TTC549 (cell line): Measurements from ENCODE around the gene ABCB9.
A peak's percentile ranks its signal among the peaks of the same experiment; 100 is the strongest.

Source experiments
- FAIRE-seq: peaks from 2 replicates; lab custom pipeline; 2012; peaks lifted over from hg19 to GRCh38; lab: Jason Lieb, UNC

Gene ABCB9

GRCh38 chr12:122981587-122982476 is 15.6 kb upstream of the ABCB9 start:
- no peak for FAIRE-seq

- no peak for FAIRE-seq
Observed at GRCh38 chr12:122981036-122981471, 14.8 kb upstream of the ABCB9 start.

DNA sequence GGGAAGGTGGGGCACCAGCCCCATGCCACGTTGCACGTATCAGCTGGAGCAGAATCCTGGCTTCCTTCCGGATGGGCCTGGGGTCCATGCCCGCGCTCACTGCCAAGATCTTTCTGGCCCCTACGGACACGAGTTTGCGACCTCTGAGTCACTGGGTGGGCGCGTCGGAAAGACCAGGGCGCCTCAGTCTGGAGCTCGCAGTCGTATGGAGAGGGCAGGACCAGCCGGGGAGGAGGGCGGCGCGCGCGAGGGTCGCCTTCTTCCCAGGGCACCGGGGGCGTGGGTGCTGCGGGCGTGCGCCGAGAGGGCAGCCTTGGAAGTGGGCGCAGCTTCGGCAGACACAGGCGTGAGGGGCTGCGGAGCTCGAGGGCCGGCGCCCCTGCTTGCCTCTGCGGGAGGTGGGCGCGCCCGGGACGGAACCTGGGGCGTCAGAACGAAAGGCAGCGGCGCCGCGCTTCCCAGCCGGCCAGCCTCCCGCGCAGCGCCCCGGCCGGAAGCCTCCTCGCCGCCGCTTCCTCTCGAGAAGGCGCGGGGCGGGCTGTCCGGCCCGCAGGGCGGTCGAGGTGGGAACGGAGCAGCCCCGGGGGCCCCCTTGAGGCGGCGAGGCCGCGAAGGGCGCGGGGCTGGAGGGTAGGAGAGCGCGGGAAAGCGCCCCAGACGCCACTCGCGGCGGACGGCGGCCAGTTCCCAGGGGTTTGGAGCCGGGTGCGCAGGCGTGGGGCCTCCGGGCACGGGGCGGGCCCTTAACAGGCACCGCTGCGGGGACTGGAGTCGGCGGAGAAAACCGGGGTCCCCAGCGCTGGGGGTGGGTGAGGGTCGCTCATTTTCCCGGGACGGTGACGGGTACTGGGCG is 14.1 kb upstream of the ABCB9 start, which contains the start of gene ARL6IP4:
TSS of gene ARL6IP4 (plus strand) at position 499 of the 853 bp plus-strand sequence. CDS start 459 bp downstream, outside the sequence.
- FAIRE-seq, result no peak

DNA sequence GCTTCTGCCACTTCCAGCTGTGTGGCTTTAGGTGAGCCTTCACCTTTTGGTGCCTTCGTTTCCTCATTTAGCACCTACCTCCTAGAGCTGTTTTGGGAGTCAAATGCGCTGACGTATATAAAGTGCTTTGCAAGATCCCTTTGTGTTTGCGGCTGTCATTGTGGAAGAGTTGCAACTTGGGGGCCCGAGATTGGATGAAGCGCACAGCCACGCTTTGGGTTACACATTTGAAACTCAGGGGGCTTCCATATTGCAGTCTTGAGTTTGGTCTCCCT is 13.6 kb upstream of the ABCB9 start:
- no peak for FAIRE-seq

GRCh38 chr12:122979001-122979907 is 13.0 kb upstream of the ABCB9 start:
- FAIRE-seq, result no peak

- no peak for FAIRE-seq
Observed at GRCh38 chr12:122978507-122978955, 12.3 kb upstream of the ABCB9 start.

DNA sequence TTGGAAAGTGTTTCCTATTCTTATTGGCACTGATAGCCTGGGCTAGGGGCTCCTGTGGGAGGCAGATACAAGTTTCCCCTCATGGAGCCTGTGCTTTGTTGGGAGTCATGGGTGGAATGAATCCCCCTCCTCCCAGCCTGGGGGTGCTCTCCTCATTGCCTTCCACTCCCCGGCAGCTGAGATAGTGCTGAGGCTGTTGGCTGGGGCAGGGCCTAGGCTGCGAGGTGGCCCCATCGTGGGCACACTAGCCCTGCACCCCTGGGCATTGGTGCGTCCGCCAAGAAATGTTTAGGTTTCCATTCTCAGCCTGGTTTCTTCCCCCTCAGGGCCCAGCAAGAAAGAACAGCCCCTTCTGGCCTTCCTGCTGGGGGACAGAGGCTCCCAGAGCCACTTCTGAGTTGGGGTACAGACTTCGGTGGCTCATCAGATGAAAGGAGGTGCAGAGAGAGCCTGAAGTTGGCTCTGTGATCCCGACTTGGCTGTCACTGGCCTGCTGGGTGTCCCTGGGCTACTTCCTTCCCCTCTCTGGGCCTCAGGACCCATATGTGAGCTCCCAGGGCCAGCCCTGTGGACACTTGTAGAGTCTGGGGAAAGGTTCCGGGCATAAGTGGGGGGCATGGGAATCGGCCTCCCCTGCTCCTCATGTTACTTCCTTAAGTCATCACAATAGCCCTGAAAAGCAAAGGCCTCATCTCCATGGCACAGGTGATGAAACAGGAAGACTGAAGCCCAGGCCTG is 11.6 kb upstream of the ABCB9 start:
- FAIRE-seq, result no peak

DNA sequence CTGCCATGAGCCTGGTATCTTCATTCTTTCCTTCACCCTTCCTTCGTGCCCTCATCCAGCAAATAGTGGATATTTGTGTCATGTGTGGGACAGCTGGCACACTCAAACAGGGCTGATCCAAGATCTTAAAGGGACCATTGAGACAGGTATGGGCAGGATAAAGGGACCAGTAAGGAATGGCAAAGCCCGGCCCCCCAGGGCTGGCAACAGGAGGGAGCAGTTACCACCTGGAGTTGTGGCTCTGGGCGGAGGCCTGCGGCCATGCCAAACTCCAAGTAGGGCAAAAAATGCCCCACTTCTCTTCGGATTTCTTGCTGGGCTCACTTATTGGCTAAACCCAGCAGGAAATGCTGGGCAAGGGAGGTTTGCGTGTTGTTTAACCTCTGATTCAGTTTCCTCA is 10.9 kb upstream of the ABCB9 start:
- FAIRE-seq, result no peak

GRCh38 chr12:122976648-122976975 is 10.3 kb upstream of the ABCB9 start:
- FAIRE-seq, result no peak

DNA sequence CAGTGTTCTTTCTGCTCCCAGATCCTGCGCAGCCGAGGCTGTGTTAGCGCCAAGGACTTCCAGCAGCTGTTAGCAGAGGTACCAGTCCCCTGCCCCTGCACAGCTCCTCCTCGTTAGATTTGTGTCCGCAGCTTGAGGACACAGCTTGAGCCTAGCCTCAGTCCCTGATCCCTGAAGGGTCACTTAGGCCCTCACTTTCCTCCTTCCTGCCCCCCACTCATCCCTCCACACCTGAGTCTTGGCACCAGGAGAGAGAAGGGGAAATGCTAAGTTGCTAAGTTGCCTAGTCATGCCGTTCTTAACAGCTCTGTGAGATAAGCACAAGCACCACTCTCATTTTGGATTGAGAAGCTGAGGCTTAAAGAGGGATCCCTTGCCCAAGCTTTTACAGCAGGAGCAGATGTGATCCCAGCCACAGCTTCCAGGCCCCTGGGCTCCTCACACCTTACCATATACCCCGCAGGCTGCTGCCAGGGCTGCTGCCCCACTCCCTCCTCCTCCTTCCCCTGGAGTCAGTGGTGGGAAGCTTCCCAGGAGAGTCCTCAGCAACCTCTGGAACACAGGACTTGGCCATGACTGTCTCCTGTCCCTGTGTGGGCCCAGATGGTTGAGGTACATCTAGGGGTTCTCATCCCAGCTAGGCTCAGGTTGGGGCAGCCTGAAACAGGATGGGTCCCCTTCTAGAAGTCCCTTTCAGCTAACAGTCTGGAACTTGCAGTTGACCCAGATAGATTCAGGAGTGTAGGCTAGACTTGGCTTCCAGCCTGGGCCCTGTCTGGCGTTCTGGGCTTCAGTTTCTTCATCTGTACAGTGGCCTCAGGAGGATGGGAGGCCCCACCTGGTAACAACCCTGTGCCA is 9.8 kb upstream of the ABCB9 start:
- FAIRE-seq, result no peak

- FAIRE-seq, result no peak
Observed at GRCh38 chr12:122974892-122975789, 8.9 kb upstream of the ABCB9 start, which contains the start of gene OGFOD2. OGFOD2 (plus strand) TSS chr12:122975244; CDS start chr12:122975252, 8 bp downstream.

DNA sequence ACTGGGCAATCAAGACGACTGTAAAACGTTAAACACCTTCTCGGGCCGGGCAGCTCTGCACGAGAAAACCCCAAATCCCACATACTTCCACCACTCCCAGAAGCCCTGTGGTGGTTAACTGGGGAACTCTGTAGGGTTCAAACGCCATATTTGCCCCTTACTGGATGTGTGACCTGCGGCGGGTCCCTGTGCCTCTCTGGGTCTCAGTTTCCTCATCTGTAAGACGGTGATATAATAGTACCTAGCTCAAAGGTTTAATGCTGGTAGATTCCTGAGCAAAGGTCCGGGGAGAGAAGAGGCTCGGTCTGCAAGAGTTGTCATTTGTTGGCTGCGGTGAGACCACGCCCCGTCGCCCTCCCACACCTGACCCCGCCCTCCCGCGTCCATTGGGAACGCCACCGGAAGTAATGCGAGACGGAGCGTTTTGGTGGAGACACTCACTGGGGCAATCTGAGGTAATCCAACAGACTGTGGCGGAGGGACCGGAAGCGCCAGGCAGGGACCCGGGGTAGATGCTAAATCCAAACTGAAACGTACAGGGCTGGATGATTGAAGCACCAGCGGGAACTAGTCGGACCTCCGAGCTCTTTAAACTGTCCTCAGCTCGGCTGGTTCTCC is 8.1 kb upstream of the ABCB9 start:
- peak; percentile 65 for FAIRE-seq

DNA sequence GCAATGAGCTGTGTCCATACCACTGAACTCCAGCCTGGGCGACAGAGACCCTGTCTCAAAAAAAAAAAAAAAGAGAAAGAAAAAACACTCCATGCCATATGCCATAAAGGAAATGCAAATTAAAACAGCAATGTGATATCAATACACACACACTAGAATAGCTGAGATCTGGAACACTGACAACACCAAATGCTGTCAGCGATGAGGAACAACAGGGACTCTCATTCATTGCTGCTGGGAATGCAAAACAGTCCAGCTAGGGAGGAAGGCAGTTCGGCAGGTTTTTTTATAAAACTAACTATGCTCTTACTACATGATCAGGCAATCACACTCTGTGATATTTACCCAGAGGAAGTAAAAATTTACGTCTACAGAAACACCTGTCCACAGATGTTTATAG is 3.4 kb upstream of the ABCB9 start:
- no peak for FAIRE-seq

DNA sequence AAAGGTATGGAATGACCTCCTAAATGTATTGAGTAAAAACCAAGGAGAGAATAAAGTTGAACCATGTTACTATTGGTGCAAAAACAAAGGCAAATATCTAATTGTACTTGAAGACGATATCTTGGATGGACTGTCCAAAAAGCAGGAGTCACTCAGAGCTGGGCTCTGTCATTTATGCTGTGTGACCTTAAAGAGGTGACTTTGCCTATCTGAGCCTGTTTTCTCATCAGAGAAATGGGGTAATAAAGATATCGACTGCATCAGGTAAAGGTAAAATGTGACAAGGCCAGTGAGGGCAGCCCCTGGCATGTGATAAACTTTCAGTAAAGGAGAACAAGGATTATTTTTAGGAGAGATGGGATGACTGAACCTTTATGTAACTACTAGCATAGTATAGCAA is 1.8 kb upstream of the ABCB9 start:
- no peak for FAIRE-seq

DNA sequence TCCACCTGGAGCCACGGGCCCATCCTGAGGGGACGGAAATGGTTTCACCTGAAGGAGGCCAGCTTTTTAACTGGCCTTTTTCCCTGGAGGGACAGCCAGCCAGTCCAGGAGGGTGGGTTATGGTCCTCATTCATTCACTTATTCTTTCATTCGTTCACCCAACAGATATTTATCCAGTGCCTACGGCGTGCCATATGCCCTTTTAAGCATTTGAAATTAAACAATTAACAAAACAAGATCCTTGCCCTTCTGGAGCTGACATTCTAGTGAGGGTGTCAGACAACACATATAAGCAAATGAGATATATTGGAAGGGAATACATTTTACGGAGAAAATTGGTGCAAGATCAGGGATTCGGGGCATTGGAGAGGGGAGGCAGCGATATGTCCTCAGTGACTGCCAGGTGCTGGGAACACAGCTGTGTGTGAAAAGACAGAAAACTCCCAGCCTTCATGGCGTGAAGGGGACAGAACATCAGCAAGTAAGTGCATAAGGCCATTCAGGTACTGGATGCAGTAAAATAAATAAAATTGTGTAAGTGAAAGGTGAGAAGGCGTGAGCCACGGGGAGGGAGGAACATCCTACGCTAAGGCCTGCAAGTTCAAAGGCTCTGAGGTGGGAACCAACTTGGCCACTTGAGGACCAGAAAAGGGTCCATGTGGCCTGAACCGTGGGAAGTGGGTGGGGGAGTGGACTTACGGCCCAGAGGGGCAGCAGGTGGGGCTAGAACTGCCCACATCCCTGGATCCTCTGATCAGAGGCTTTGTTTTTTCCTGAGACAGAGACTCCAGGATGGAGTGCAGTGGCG is 684 bp upstream of the ABCB9 start:
- no peak for FAIRE-seq

- FAIRE-seq, result no peak
Observed at GRCh38 chr12:122965321-122965751, 927 bp downstream of the ABCB9 start.

DNA sequence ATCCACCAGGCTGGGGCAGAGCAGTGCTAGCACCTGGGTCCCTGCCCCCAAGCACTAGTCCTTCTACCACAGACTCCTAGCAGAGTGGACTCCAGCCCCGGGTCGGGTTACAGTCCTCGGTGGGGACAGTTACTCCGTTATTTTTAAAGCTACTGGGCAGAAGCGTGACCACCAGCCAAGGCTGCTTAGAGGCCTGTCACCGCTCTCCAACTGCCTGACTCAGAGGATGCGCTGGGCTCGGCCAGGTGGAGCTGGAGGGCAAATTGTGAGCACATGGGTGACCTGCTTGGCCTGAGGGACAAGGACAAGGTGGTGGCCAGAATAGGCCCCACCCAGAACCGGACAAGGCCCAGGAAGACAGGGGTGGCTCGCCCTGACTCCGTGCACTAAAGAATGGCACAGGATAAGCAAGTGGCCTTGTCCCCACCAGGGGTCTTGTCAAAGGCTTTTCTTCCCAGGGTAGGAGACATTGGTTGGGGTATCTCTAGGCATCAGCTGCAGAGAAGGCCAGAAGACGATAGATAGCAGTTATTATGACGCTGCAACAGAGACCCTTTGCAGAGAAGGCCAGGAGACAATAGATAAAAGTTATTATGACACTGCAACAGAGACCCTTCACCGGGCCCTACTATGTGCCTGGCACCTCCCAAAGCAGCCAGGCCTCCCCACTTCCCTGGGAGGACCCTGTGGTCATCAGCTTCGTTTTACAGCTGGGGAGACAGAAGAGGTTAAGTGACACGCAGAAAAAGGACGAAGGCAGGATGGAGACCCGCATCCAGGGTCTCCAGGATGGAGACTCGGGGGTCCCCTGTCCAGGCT is 1.6 kb downstream of the ABCB9 start:
- no peak for FAIRE-seq
